ENCODE data around the gene ST3GAL3.
A peak's percentile ranks its signal among the peaks of the same experiment; 100 is the strongest.
"Not testable (repeated sequence)": the region's sequence is repeated elsewhere in the genome, so short reads cannot be mapped to it uniquely, and the experiment has no call there.

The ST3GAL3 gene

DNA sequence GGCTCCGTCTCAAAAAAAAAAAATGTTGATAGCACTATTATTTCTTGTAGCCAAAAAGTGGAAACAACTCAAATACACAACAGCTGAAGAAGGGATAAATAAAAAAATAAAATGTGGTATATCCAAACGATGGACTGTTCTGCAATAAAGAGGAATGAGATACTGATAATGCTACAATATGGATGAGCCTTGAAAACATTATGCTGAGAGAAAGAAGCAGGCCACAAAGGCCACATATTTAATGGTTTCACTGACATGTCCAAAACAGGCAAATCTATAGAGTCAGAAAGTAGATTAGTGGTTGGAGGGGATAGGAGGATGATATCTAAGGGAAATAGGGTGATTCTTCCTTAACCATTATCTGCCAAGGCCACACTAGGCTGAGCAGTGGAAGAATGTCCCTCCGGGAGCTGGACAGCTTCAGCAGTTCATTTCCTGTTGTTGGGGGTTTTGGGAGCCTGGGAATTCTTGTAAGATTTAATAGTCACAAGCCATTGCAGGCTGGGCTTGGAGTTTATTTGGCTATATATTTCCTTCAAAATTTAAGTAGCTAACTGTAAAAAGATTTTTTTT lies 53.5 kb downstream of the ST3GAL3 start:
- no peak for DNase-seq

DNA sequence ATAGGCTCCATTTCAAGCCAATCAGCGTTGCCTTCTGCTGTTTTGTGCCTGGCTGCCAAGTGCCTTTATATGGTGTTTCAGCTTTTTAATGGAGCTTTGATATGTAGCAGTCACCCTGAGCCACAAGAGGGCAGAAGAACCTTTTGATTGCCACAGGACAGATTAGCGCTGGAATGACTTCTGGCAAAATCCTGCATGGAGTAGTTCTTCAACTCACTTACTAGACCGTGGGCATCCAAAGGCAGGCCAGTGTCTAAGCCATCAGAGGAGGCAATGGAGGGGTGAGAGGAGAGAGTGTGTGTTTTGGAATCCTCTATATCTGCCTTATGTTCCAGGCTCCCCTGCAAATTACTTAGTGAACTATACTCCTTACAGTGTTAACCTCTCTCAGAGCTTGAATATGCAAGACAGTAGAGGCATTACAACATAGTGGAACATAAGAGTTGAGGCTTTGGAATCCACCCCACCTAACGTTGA lies 56.2 kb downstream of the ST3GAL3 start:
- DNase-seq, result peak; percentile 2

GRCh38 chr1:43764581-43764980 lies 57.2 kb downstream of the ST3GAL3 start:
- DNase-seq, result no peak

DNA sequence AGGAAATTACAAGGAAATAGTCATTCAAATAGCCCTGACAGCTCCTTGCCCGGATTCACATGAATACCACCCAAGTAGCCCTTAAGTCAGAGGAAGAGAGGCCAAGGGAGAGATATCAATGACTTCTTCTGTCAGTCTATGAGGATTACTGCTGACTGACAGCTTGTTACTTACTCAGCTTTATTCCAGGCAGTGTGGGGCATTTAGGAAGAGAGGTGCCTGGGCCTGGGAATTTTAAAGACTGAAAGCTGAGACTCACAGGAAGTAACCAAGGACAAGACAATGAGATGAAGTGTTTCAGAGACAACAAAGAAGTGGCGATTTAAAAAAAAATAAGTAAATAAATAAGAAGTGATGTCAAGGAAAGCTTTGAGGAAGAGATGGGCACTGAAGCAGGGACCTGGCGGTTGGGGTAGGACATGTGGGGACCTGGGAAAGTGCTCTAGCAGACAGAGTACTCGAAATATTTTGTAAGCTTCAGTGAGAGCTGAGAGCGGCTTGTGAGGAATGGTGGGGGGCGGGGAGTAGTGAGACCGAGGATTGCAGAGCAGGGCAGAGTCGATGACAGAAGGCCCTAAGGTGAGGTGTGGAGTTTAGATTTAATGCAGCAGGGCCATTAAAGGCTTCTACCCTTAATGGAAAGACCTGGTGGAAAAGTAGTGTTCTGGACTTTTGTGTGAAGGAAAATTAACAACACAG lies 58.9 kb downstream of the ST3GAL3 start:
- no peak for DNase-seq

- DNase-seq, result no peak
Observed at GRCh38 chr1:43766818-43767525, 59.6 kb downstream of the ST3GAL3 start.

- DNase-seq, result no peak
Observed at GRCh38 chr1:43768168-43768567, 60.8 kb downstream of the ST3GAL3 start.

DNA sequence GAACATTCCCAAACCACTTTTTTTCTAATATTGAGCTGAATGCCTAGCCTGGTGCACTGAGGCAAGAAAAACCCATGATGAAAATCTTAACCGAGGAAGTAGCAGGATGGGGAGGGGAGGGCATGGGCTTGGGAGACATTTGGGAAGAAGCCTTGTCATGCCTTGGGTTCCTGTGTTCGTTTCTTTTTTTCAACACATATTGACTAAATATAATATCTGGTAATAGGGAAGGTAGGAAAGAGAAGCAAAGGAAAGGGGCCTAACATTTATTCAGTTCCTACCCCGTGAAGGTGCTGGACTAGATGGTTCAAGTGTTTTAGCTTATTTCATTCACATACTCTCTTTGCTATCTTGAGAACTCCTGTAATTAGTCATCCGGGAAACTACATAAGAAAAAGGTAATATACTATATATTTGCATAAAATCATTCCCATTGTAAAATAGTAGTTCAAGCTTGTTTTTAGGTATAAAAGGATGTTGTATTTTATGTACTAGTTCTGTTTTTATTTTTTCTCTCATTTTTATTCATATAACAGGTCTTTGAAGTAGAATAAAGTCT lies 62.1 kb downstream of the ST3GAL3 start:
- no peak for DNase-seq

DNA sequence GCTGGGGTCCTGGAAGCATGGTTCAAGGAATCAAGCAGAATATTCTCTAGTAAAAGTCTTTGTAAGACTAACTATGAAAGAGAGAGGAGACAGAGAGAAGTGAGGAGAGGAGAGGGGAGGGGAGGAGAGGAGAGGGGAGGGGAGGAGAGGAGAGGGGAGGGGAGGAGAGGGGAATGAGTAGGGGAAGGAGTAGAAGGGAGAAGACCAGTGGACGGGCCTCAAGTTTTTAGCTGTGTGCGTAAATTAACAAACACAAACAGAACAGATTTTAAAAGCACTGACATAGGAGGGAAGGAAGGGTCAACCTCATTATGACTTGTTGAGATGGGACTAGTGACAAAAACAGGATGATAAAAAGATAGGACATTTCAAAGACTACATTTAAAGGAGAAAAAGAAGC lies 62.8 kb downstream of the ST3GAL3 start:
- DNase-seq, result no peak

- DNase-seq, result no peak
Observed at GRCh38 chr1:43772978-43773377, 65.6 kb downstream of the ST3GAL3 start.

- DNase-seq, result no peak
Observed at GRCh38 chr1:43773821-43774220, 66.5 kb downstream of the ST3GAL3 start.

GRCh38 chr1:43774359-43774758 lies 67.0 kb downstream of the ST3GAL3 start:
- DNase-seq, result no peak

DNA sequence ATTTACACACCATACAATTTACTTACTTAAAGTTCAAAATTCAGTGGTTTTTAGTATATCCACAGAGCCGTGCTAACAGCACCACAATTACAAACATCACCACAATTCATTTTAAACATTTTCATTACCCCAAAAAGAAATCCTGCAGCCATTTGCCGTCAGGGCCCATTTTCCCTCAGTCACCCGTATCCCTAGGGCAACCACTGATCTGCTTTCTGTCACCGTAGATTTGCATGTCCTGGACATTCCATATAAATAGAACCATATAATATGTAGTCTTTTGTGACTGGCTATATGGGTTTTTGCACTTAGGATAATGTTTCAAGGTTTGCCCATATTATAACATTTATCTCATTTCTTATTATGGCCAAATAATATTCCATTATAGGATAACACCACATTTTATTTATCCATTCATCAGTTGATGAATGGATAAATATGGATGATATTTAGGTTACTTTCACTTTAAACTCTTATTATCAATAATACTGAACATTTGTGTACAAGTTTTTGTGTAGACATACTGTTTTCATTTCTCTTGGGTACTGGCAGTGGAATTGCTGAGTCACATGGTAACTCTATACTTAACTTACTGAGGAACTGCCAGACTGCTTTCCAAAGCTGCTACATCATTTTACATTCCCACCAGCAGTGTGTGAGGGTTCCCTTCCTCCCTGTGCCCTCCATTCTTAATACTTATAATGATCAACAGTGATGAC lies 68.9 kb downstream of the ST3GAL3 start:
- no peak for DNase-seq

GRCh38 chr1:43777916-43778315 lies 70.6 kb downstream of the ST3GAL3 start:
- not testable (repeated sequence) for DNase-seq

DNA sequence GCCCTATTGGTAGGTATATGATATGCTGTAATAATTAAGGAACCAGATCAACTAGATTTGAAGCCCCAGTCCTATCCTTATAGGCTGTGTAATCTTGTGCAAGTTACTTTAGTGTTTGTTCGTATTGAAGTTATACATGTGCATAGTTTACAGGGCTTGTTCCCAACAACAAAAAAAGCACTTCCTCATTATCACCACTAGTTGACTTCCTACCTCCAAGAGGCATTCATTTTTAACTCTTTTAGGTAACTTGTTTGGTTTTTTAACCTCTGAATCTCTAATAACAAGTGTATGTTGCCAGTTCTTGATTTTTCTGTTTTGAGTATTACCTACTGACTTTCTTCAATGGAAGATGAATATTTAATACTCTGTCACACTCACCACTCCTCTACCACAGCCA lies 71.9 kb downstream of the ST3GAL3 start:
- DNase-seq, result no peak

DNA sequence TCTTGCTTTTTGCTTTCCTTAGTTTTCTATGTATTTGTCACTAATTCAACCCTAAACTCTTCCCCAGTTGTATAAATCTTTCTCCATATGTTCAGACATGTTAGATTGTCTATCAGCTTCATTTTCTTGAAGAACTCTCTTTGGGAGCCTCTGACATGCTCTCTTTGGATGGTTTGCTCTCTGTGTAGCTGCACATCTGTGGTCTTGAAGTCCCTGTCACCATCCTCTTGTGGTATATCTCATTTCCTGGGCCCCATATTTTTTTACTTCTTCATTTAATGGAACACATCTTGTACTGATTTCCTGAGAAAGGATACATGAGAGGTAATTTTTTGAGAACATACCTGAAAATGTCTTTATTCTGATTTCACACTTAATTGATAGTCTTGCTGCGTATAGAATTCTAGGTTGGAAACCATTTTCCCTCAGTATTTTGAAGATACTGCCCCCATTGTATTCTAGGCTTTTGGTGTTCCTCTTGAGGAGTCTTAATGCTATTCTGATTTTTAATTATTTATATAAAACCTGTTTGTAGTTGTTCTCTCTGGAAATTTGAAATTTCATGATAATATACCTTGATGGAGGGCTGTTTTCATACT lies 72.6 kb downstream of the ST3GAL3 start:
- DNase-seq, result no peak

DNA sequence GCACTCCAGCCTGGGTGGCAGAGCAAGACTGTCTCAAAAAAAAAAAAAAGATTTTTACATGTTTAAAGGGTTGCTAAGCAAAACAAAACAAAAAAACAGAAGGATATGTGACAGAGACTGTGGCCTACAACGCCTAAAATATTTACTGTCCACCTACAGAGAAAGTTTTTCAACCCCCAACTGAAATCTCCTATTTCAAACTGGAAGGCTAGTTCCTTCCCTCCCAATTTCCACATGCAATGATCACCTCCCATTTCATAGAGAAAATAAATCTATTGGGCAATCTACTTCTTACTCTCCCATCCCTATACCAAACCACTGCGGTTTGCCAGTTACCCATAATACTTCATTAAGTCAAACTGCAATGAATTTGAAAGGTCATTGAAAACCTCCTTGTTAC lies 74.2 kb downstream of the ST3GAL3 start:
- no peak for DNase-seq

DNA sequence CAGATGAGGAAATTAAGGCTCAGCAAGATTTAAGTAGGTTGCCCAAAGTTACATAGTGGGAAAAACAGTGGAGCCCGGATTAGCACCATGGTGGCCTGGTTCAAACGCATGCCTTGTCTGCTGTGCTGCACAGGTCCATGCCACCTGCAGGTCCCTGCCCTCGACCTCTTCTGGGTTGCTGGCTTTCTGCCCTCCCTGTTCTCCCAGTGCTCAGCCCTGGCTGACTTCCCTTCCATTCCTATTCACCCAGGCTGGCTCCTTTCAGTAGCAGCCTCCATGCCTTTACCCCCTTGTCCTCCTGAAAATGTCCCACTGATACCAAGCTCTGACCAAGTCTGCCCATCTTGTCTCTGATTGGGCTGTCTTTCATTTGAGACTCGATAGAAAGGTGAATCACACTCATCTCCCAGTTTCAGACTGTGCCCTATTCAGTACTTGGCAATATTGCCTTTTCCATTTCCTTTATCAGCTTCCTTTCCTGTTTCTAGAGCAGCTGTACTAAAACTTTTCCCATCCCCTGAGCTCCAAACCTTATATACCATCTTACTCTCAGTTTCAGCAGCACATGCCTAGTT lies 75.8 kb downstream of the ST3GAL3 start:
- no peak for DNase-seq

GRCh38 chr1:43783671-43784205 lies 76.4 kb downstream of the ST3GAL3 start:
- no peak for DNase-seq

- no peak for DNase-seq
Observed at GRCh38 chr1:43786201-43786958, 79.0 kb downstream of the ST3GAL3 start.

DNA sequence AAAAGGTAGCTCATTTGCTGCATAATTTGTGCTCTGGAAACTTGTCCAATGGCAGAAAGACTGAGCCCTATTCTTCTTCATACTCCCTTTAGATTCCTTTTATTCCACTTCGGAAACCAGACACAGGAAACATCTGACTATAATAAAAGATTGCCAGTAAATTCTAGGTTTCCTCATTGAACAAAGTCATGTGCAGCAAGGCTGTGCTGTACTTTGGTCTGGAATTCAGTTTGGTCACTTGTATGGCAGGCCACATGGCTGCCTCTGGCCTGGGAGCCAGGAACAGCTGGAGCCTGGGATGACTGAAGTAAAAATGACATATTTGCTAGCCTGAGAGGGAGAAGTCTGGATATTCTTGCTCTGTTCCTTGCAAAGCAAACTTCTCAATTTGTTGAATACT lies 79.6 kb downstream of the ST3GAL3 start:
- DNase-seq, result no peak

Data from T-helper 9 cell (primary cell).